ENCODE measurements around the gene DCAF17.

GRCh38 chr2:171399292-171399691 lies 34.7 kb upstream of the DCAF17 start:
- TF ChIP-seq ZNF274 (IDR thresholded peaks at IDR 0.05; ENCODE audit: low read depth, low read length) (no peak), SUZ12 (IDR thresholded peaks at IDR 0.05; ENCODE audit: extremely low read depth, insufficient read depth, insufficient read length) (no peak)

All from NT2/D1 (cell line).